MM.1S (cell line): ENCODE results near the gene AGAP1.

Experiments
- DNase-seq: peaks from one replicate; pipeline ENCODE4 v3.0.0-alpha.2; 2015
- H2AFZ ChIP-seq: fragments of 300-600 bp; sonication (generic); 2 replicates; pipeline ENCODE4 v1.6.0; 2016; ENCODE audit warnings: antibody characterized with exemption, low read length
- H3F3A ChIP-seq: fragments of 300-600 bp; sonication (generic); 2 replicates; pipeline ENCODE4 v1.6.1; 2016; ENCODE audit warnings: mild to moderate bottlenecking, antibody characterized with exemption, low read length, moderate library complexity, mixed read lengths; ENCODE audit not compliant: insufficient read depth
- H3K27ac ChIP-seq: fragments of 300-600 bp; sonication (generic); 2 replicates; pipeline ENCODE4 v1.5.1; 2016; ENCODE audit warnings: mild to moderate bottlenecking, low read length
- H3K27me3 ChIP-seq: fragments of 300-600 bp; sonication (generic); replicated peaks from 2 replicates; pipeline ENCODE4 v1.6.0; 2016; ENCODE audit warnings: low read length; ENCODE audit not compliant: insufficient read depth
- H3K36me3 ChIP-seq: fragments of 300-600 bp; sonication (generic); replicated peaks from 2 replicates; pipeline ENCODE4 v1.6.1; 2016; ENCODE audit warnings: mild to moderate bottlenecking, low read length, mixed read lengths; ENCODE audit not compliant: insufficient read depth
- H3K4me1 ChIP-seq: fragments of 300-600 bp; sonication (generic); 2 replicates; pipeline ENCODE4 v1.6.1; 2016; ENCODE audit warnings: low read length, mixed read lengths
- H3K4me2 ChIP-seq: fragments of 300-600 bp; sonication (generic); 2 replicates; pipeline ENCODE4 v1.6.0; 2016; ENCODE audit warnings: low read depth, low read length
- H3K4me3 ChIP-seq: fragments of 300-600 bp; sonication (generic); 2 replicates; pipeline ENCODE4 v1.5.1; 2016; ENCODE audit warnings: low read length, mixed read lengths
- H3K79me2 ChIP-seq: fragments of 300-600 bp; sonication (generic); 2 replicates; pipeline ENCODE4 v1.6.1; 2016; ENCODE audit warnings: mixed run types, low read length, mixed read lengths
- H3K9ac ChIP-seq: fragments of 300-600 bp; sonication (generic); 2 replicates; pipeline ENCODE4 v1.6.1; 2016; ENCODE audit warnings: low read length, mixed read lengths
- H3K9me2 ChIP-seq: fragments of 300-600 bp; sonication (generic); replicated peaks from 2 replicates; pipeline ENCODE4 v1.6.1; 2016; ENCODE audit warnings: mild to moderate bottlenecking, low read length, mixed read lengths; ENCODE audit not compliant: insufficient read depth
- H3K9me3 ChIP-seq: fragments of 300-600 bp; sonication (generic); replicated peaks from 2 replicates; pipeline ENCODE4 v1.6.1; 2016; ENCODE audit warnings: mild to moderate bottlenecking, low read length, mixed read lengths; ENCODE audit not compliant: insufficient read depth
- H4K20me1 ChIP-seq: fragments of 300-600 bp; sonication (generic); 2 replicates; pipeline ENCODE4 v1.6.1; 2016; ENCODE audit warnings: mild to moderate bottlenecking, low read length, moderate library complexity, mixed read lengths; ENCODE audit not compliant: insufficient read depth
- EZH2 ChIP-seq: fragments of 300-600 bp; sonication (generic); optimal IDR thresholded peaks from 2 replicates; pipeline ENCODE3; 2017; ENCODE audit warnings: low read depth, mild to moderate bottlenecking, antibody characterized with exemption, low read length, mixed read lengths
- EZH2phosphoT487 ChIP-seq: fragments of 300-600 bp; sonication (generic); IDR thresholded peaks from 2 replicates; pipeline ENCODE4 v1.6.1; 2018; ENCODE audit warnings: antibody characterized with exemption, low read length
- TF ChIP-seq, protein P1 (sequence below): fragments of 300-600 bp; sonication (generic); IDR thresholded peaks from 2 replicates; pipeline ENCODE4 v1.5.1; 2016; ENCODE audit warnings: antibody characterized with exemption, low read length, mixed read lengths

The AGAP1 gene

DNA sequence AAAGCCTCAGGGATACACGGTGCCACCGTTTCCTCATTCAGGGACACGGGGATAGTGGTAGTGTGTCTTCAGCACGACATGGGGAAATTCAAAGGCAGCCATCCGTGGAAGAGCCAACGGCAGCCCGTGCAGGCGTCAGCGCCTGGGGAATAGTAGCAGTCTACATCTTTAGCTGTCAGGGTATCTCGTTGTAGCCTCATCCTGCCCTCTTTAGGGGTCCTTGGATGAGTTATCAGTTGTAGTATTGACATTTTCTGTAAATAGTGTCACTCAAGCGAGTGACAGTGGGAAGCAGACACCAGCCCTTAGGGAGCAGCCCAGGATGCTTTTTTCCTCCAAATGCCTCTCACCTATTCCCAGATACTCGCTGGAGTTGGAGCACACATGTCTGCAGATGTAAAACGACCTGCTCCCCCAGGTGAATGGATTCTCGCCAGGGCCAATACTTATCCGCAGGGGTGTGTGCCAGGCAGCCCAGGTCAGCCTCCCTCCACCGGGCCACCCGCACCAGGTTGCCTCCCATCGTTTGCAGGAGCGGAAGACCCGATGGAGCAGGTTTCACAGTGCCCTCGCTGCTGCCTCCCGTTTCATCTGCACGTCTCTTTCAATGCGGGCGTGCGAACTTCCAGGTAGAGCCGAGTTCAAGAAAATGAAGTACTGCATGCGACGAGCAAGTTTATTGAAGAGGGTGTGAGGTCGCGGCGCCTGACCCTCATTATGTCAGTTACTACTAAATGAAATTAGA is 41.0 kb downstream of the AGAP1 start:
- Histone ChIP-seq H3K4me3 (no peak overlapping the region), H3K9me3 (no peaks in the 10 kb centered on the region), H3K4me2 (no peak overlapping the region), H3K9me2 (no peaks in the 10 kb centered on the region), H3F3A (no peaks in the 10 kb centered on the region), H3K9ac (no peak overlapping the region), H3K79me2 (peaks cover 96% of the 10 kb centered on the region), H3K27ac (no peak overlapping the region), H4K20me1 (0 out of 2 replicates have a peak, but pooled peaks cover 4% of the 10 kb centered on the region), H3K27me3 (no peaks in the 10 kb centered on the region), H3K36me3 (no peaks in the 10 kb centered on the region), H2AFZ (no peak overlapping the region), H3K4me1 (no peaks in the 10 kb centered on the region)
- DNase-seq, result no peak
- no peak for TF ChIP-seq EZH2
- TF ChIP-seq EZH2phosphoT487, result no peak
- TF ChIP-seq, protein P1, sequence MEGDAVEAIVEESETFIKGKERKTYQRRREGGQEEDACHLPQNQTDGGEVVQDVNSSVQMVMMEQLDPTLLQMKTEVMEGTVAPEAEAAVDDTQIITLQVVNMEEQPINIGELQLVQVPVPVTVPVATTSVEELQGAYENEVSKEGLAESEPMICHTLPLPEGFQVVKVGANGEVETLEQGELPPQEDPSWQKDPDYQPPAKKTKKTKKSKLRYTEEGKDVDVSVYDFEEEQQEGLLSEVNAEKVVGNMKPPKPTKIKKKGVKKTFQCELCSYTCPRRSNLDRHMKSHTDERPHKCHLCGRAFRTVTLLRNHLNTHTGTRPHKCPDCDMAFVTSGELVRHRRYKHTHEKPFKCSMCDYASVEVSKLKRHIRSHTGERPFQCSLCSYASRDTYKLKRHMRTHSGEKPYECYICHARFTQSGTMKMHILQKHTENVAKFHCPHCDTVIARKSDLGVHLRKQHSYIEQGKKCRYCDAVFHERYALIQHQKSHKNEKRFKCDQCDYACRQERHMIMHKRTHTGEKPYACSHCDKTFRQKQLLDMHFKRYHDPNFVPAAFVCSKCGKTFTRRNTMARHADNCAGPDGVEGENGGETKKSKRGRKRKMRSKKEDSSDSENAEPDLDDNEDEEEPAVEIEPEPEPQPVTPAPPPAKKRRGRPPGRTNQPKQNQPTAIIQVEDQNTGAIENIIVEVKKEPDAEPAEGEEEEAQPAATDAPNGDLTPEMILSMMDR, result no peak

DNA sequence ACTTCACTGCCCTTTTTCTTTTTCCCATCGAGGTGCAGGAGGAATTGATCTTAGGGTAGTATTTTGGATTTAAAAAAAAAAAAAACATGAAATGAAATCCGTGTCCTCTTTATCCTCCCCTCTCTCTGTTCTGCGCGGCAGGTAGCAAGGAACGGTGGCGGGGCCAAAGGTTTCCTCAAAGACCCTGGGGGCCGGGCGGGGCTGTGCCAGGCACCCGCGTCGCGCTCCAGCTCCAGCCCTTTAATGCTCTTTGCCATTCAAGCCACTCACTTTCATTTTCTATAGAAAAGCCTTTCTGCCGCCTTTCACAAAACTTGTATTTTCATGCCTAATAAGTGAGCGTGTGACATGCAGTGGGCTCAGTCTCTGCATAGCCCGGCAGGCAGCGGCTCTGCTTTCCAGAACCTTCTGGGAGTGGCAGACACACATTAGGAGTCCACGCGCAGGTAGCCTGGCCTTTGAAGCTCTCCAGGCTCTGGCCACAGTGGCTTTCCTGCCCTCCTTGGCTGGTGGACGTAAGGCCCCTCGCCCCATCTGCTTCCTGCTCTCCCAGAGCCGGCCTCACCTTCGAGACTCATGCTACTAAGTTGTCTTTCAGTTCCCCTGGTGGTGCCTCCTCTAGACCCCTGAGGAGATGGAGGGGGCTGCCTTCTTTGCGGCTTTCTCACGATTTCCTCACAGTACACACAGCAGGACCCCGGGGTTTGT is 41.7 kb downstream of the AGAP1 start:
- Histone ChIP-seq H3K4me1 (no peaks in the 10 kb centered on the region), H4K20me1 (0 out of 2 replicates have a peak, but pooled peaks cover 1% of the 10 kb centered on the region), H3K9me2 (no peaks in the 10 kb centered on the region), H3K9ac (no peak overlapping the region), H3K4me2 (no peak overlapping the region), H3K9me3 (no peaks in the 10 kb centered on the region), H3K79me2 (peaks cover 96% of the 10 kb centered on the region), H2AFZ (no peak overlapping the region), H3K27me3 (no peaks in the 10 kb centered on the region), H3F3A (no peaks in the 10 kb centered on the region), H3K27ac (no peak overlapping the region), H3K4me3 (no peak overlapping the region), H3K36me3 (no peaks in the 10 kb centered on the region)
- no peak for TF ChIP-seq EZH2
- no peak for TF ChIP-seq EZH2phosphoT487
- TF ChIP-seq, protein P1, result no peak
- DNase-seq, result no peak

DNA sequence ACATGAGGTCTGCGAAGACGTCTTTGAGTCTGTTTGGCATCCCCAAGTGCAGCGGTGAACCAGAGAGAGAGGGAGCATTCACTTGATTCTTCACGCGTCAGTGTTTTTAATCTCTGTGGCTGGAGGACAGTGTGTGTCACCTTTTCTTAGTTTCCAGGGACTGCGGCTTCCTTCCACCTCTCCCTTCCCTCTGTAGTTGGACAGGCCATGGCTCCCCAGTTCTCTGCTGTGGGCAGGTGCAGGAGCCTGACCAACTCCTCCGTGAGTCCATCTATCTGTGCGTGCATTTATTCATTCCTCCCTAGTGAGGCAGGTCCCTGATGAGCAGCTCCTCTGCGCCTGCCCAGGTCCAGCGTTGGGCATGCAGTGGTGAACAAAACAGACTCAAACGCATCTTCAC is 42.9 kb downstream of the AGAP1 start:
- Histone ChIP-seq H3K27ac (no peak overlapping the region), H4K20me1 (no peaks in the 10 kb centered on the region), H3K4me1 (0 out of 2 replicates have a peak, but pooled peaks cover under 1% of the 10 kb centered on the region), H3K9ac (no peak overlapping the region), H3F3A (no peaks in the 10 kb centered on the region), H3K27me3 (no peaks in the 10 kb centered on the region), H3K79me2 (peaks cover 95% of the 10 kb centered on the region), H2AFZ (no peak overlapping the region), H3K36me3 (no peaks in the 10 kb centered on the region), H3K4me2 (no peak overlapping the region), H3K4me3 (no peak overlapping the region), H3K9me3 (no peaks in the 10 kb centered on the region), H3K9me2 (no peaks in the 10 kb centered on the region)
- no peak for DNase-seq
- TF ChIP-seq EZH2, result no peak
- TF ChIP-seq EZH2phosphoT487, result no peak
- TF ChIP-seq, protein P1, result no peak
